ENCODE data around the gene ANK2.
"Not testable (repeated sequence)": the region's sequence is repeated elsewhere in the genome, so short reads cannot be mapped to it uniquely, and the experiment has no call there.

Gene ANK2

GRCh38 chr4:113154281-113154680 lies 104.8 kb downstream of the ANK2 start:
- no peak for DNase-seq

- DNase-seq = peak; percentile 44
Observed at GRCh38 chr4:113157086-113157857, 107.8 kb downstream of the ANK2 start.

GRCh38 chr4:113159942-113160545 lies 110.6 kb downstream of the ANK2 start:
- DNase-seq = no peak

DNA sequence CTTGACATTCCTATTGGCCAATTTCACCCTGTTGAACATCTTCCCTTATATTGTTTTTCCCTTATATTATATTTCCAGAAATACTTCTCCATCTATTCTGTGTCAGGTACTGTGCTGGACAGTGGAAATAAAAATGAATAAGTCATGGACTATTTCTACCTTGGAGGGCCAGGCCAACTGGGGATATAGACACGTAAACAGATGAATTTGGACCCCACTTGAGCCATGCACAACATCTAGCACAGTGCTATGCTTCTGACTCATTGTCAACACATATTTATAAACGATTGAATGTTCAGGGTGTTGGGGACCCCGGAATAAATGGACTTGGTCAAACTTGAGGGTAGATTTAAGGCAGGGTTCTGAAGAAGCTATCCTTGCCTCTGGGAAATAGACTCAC lies 111.1 kb downstream of the ANK2 start:
- no peak for DNase-seq

- no peak for DNase-seq
Observed at GRCh38 chr4:113162089-113162488, 112.6 kb downstream of the ANK2 start.

- peak; percentile 25 for DNase-seq
Observed at GRCh38 chr4:113169368-113169767, 119.9 kb downstream of the ANK2 start.

DNA sequence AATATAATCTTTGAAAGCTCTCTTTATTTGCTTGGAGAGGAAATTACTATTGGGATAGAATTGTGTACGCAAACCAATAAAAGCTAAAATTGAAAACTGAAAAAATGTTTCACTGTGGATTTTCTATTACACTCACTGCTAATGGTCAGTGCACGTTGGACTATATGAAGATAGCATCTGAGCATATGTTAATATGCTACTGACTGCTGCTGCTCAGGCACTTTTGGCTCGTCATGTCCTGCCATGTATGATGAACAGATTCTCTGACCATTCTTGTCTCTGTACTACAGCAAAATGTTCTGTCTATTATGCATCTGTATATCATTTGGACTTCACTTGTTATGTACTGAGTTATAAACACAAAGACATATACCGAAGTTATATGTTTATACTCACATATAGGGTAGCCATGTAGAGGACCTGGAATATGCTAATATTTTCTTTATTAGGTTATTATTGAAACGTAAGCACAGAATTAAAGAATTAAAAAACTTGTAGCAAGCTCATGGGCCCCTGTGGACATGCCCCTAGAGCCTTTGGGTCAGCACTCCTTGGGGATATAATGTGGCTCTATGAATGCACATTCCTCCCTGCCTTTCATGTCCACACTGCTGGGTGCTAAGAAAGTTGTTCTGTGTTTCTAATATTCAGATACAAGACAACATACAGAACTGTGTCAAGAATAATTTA lies 120.8 kb downstream of the ANK2 start:
- DNase-seq = no peak

- DNase-seq = peak; percentile 5
Observed at GRCh38 chr4:113170805-113171468, 121.5 kb downstream of the ANK2 start.

- no peak for DNase-seq
Observed at GRCh38 chr4:113173126-113173792, 123.8 kb downstream of the ANK2 start.

- DNase-seq = no peak
Observed at GRCh38 chr4:113173793-113174264, 124.4 kb downstream of the ANK2 start.

DNA sequence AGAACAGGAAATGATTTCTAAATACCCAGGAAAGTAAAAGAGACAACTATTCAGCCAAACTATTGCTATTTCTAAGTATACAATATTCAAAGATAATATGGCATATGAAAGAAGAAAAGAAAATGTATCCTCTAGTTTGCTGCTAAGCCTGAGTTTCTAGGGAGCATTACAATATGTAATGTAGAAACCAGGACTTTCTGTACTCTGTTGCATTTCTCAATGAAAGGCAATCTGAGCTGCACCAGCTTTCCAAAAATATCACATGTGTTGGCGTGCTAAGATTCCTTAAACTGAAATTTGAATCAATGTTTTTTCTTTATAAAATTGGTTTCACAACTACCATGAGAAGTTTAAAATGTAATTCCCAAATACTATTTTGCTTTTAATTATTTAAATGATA lies 129.6 kb downstream of the ANK2 start:
- no peak for DNase-seq

DNA sequence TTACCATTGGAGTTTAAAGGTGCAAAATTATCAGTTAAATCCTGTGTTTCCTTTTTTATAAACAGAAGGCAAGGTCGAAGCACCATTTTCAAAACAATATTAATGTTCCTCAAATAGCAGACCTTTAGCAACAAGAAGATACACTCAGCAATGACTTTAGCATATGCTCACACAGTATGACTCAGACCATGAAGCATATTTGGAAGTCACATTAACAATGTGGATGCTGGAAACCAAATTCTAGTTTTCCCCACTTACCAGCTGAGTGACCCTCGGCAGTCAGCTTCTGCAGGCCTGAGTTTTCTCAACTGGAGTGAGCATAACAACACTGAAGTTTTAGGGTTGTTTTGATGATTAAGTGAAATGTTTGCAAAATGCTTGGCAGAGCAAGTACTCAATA lies 130.5 kb downstream of the ANK2 start:
- DNase-seq = no peak

GRCh38 chr4:113181289-113182007 lies 132.0 kb downstream of the ANK2 start:
- peak; percentile 83 for DNase-seq

DNA sequence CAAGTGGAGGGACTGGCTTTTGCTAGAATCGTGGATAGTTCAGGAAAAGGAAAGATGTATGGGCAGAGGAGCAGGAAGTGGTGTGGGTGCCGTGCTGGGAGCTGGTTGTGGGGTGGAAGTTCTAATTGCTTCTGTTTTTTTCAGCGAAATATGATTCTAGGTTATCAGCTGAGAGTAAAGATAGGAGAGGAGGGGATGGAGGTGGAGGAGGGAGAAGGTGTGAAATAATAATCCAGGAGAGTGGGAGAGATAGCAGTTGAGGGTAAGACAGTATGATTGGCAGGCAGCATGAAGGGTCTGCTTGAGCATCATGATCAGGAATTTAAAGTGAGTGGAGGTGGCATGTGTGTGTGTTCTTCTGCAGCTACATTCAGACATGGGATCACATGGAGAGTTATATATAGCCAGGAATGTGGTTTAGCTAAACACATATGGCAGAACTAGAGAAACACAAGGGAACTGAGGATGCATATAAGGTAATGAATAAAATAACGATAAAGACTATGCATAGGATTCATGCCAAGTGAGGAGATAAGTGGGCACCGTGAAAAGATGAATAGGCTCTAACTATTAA lies 133.7 kb downstream of the ANK2 start:
- DNase-seq = no peak

GRCh38 chr4:113186220-113186619 lies 136.8 kb downstream of the ANK2 start:
- not testable (repeated sequence) for DNase-seq

DNA sequence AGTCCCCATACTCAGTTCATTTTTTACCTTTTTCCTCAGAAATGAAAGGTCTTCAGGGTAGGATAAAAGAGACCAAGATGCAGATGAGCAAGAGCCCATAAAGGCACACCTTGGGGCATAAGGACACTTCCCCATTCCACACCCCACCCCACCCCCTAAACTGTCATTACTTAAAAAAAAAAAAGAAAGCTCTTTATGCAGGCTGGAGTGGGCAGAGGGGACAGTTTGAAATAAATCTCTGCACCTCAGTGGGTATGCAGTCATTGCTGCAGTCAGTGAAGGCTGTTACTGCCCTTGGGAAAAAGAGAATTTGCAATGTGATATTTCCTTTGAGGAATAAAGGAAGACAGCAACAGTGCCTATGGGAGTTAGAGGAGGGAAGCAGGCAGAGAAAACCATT lies 137.5 kb downstream of the ANK2 start:
- DNase-seq = no peak

GRCh38 chr4:113187358-113187757 lies 137.9 kb downstream of the ANK2 start:
- no peak for DNase-seq

DNA sequence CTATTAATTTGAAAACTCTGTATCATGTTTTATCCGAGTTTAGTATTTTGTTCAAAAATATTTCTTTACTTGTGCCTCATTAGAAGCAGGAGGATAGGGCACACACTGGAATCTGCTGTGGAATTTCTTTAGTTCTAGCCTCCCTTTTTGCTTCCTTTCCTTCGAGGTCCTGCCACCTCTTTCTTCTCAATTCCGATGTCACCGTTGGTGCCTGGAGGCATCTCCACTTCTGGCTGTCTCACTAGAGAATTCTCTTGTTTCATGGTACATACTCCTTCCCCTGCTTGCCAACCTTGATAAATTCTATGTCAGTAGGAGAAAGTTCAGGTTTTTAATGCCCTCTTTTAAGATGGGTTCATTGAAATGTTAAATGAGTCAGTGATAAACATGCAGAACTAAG lies 140.1 kb downstream of the ANK2 start:
- no peak for DNase-seq

DNA sequence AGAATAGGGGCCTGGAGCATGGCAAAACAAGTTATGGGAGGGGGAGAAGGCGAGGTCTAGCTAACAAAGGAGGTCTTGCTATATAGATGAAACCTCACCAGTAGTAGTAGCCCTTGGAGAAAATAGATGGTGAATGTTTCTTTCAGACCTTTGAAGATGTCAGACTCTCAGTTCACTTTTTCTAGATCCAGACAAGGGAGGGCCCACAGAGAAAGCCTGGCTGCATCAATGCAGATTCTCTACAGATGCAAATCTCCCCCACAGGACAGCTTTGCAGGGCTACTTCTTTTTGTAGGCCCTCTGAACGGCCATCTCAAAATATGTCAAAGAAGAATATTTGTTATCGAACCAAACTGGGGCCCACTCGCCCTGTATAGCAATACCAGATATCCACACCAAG lies 159.7 kb downstream of the ANK2 start:
- no peak for DNase-seq

- no peak for DNase-seq
Observed at GRCh38 chr4:113209652-113210320, 160.3 kb downstream of the ANK2 start.

GRCh38 chr4:113212613-113213012 lies 163.2 kb downstream of the ANK2 start:
- peak; percentile 18 for DNase-seq
